GM12878 (cell line): Measurements from ENCODE around the gene NKAIN1.

ENCODE experiments used
- CEBPB ChIP-seq, 2 experiments: fragments of 150-350 bp in 1 of 2; IDR thresholded peaks; 2 replicates each; pipeline ENCODE4 v1.6.1; 2012 to 2014; ENCODE audit warnings: low read depth in 2 of 2, low read length in 2 of 2, borderline replicate concordance in 1 of 2, inconsistent platforms in 1 of 2
- ETV6 ChIP-seq, 2 experiments: fragments of 450-650 bp in 1 of 2; IDR thresholded peaks in 1 of 2; conservative IDR thresholded peaks in 1 of 2; 2 replicates each; pipeline ENCODE4 v1.6.1; 2014; ENCODE audit warnings: antibody characterized with exemption in 1 of 2, borderline replicate concordance in 1 of 2, low read depth in 1 of 2, mild to moderate bottlenecking in 1 of 2, moderate library complexity in 1 of 2
- POLR2A ChIP-seq: IDR thresholded peaks from 2 replicates; pipeline ENCODE4 v1.6.1; 2011; ENCODE audit warnings: low read depth, mild to moderate bottlenecking, low read length
- RAD21 ChIP-seq: IDR thresholded peaks from 2 replicates; pipeline ENCODE4 v1.6.1; 2011; ENCODE audit warnings: mild to moderate bottlenecking, low read depth, low read length, moderate library complexity; ENCODE audit not compliant: insufficient read depth
- RELA ChIP-seq: fragments of 450-650 bp; IDR thresholded peaks from 2 replicates; pipeline ENCODE4 v1.8.0; 2014; ENCODE audit warnings: borderline replicate concordance; ENCODE audit not compliant: partially characterized antibody
- SUZ12 ChIP-seq: fragments of 200-600 bp; sonication (generic); IDR thresholded peaks from one replicate; pipeline ENCODE4 v1.6.1; 2018; ENCODE audit warnings: antibody characterized with exemption, mild to moderate bottlenecking; ENCODE audit not compliant: unreplicated experiment
- TAF1 ChIP-seq: IDR thresholded peaks from 2 replicates; pipeline ENCODE4 v1.6.1; 2011; ENCODE audit warnings: mild to moderate bottlenecking, low read depth, low read length, borderline replicate concordance
- TARDBP ChIP-seq: IDR thresholded peaks from 2 replicates; pipeline ENCODE4 v1.6.1; 2016; ENCODE audit warnings: borderline replicate concordance
- ZNF217 ChIP-seq: fragments of 450-650 bp; IDR thresholded peaks from 2 replicates; pipeline ENCODE4 v1.6.1; 2017; ENCODE audit warnings: antibody characterized with exemption, mild to moderate bottlenecking
- TF ChIP-seq, protein P1 (sequence below): IDR thresholded peaks from 2 replicates; pipeline ENCODE4 v1.6.1; 2011; ENCODE audit warnings: low read depth, low read length, improper control_type of control experiment, borderline replicate concordance
- TF ChIP-seq, protein P2 (sequence below): IDR thresholded peaks from 2 replicates; pipeline ENCODE4 v1.6.1; 2012; ENCODE audit warnings: low read depth, low read length, improper control_type of control experiment
- TF ChIP-seq, protein P3 (sequence below): fragments of 450-650 bp; formaldehyde crosslinking; IDR thresholded peaks from 2 replicates; pipeline ENCODE4 v1.5.0; 2022; ENCODE audit warnings: mild to moderate bottlenecking, missing genetic modification characterization
- TF ChIP-seq, protein P4 (sequence below): IDR thresholded peaks from 2 replicates; pipeline ENCODE4 v1.6.1; 2011; ENCODE audit warnings: mild to moderate bottlenecking, low read depth, low read length, moderate library complexity; ENCODE audit not compliant: insufficient replicate concordance

DNA sequence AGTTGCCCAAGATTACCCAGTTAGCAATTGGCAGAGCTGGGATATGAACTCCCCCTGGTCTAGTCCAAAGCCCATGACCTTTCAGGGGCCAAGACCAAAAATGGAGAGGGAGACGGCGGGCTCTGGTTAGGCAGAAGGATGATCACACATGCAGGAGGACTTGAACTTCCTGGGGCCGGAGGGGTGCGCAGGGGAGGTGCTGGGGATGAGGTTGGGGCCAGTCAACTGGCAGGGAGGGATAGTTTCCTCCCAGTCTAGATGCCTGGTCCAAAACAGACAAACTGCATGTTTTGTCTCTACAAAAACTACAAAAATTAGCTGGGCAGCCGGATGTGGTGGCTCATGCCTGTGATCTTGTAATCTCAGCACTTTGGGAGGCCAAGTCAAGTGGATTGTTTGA, 78.1 kb downstream of the NKAIN1 start:
- TF ChIP-seq RELA (no peak), POLR2A (no peak), CEBPB (IDR thresholded peaks at IDR 0.05; ENCODE audit: borderline replicate concordance in 1 of 2, low read depth in 2 of 2, low read length in 2 of 2) (no peak), SUZ12 (no peak), ETV6 (conservative IDR thresholded peaks at IDR 0.05 in 1 of 2, IDR thresholded peaks at IDR 0.05 in 1 of 2; ENCODE audit: borderline replicate concordance in 1 of 2, low read depth in 1 of 2) (no peak), TARDBP (no peak), TAF1 (no peak), ZNF217 (no peak), RAD21 (no peak)
- TF ChIP-seq, protein P1, sequence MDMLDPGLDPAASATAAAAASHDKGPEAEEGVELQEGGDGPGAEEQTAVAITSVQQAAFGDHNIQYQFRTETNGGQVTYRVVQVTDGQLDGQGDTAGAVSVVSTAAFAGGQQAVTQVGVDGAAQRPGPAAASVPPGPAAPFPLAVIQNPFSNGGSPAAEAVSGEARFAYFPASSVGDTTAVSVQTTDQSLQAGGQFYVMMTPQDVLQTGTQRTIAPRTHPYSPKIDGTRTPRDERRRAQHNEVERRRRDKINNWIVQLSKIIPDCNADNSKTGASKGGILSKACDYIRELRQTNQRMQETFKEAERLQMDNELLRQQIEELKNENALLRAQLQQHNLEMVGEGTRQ = no peak
- TF ChIP-seq, protein P2, sequence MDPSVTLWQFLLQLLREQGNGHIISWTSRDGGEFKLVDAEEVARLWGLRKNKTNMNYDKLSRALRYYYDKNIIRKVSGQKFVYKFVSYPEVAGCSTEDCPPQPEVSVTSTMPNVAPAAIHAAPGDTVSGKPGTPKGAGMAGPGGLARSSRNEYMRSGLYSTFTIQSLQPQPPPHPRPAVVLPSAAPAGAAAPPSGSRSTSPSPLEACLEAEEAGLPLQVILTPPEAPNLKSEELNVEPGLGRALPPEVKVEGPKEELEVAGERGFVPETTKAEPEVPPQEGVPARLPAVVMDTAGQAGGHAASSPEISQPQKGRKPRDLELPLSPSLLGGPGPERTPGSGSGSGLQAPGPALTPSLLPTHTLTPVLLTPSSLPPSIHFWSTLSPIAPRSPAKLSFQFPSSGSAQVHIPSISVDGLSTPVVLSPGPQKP = no peak
- TF ChIP-seq, protein P3, sequence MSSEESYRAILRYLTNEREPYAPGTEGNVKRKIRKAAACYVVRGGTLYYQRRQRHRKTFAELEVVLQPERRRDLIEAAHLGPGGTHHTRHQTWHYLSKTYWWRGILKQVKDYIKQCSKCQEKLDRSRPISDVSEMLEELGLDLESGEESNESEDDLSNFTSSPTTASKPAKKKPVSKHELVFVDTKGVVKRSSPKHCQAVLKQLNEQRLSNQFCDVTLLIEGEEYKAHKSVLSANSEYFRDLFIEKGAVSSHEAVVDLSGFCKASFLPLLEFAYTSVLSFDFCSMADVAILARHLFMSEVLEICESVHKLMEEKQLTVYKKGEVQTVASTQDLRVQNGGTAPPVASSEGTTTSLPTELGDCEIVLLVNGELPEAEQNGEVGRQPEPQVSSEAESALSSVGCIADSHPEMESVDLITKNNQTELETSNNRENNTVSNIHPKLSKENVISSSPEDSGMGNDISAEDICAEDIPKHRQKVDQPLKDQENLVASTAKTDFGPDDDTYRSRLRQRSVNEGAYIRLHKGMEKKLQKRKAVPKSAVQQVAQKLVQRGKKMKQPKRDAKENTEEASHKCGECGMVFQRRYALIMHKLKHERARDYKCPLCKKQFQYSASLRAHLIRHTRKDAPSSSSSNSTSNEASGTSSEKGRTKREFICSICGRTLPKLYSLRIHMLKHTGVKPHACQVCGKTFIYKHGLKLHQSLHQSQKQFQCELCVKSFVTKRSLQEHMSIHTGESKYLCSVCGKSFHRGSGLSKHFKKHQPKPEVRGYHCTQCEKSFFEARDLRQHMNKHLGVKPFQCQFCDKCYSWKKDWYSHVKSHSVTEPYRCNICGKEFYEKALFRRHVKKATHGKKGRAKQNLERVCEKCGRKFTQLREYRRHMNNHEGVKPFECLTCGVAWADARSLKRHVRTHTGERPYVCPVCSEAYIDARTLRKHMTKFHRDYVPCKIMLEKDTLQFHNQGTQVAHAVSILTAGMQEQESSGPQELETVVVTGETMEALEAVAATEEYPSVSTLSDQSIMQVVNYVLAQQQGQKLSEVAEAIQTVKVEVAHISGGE (CRISPR knock-in tag) = no peak
- TF ChIP-seq, protein P4, sequence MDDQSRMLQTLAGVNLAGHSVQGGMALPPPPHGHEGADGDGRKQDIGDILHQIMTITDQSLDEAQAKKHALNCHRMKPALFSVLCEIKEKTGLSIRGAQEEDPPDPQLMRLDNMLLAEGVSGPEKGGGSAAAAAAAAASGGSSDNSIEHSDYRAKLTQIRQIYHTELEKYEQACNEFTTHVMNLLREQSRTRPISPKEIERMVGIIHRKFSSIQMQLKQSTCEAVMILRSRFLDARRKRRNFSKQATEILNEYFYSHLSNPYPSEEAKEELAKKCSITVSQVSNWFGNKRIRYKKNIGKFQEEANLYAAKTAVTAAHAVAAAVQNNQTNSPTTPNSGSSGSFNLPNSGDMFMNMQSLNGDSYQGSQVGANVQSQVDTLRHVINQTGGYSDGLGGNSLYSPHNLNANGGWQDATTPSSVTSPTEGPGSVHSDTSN = no peak
